ENCODE data around the gene NCF4.

Gene NCF4

GRCh38 chr22:36918586-36919284, 57.9 kb downstream of the NCF4 start:
- no peak overlapping the region for H3K4me3 ChIP-seq (ENCODE audit: low read depth, low read length)

GRCh38 chr22:36921309-36922104, 60.7 kb downstream of the NCF4 start:
- H3K4me3 ChIP-seq (ENCODE audit: low read depth, low read length), result no peak overlapping the region

GRCh38 chr22:36922105-36922608, 61.4 kb downstream of the NCF4 start:
- H3K4me3 ChIP-seq (ENCODE audit: low read depth, low read length), result no peak overlapping the region

- no peak overlapping the region for H3K4me3 ChIP-seq (ENCODE audit: low read depth, low read length)
These were observed 61.9 kb downstream of the NCF4 start for GRCh38 chr22:36922711-36923110.

GRCh38 chr22:36923131-36923788, 62.5 kb downstream of the NCF4 start:
- H3K4me3 ChIP-seq (ENCODE audit: low read depth, low read length), result no peak overlapping the region

GRCh38 chr22:36924151-36924698, 63.4 kb downstream of the NCF4 start:
- H3K4me3 ChIP-seq (ENCODE audit: low read depth, low read length), result no peak overlapping the region

GRCh38 chr22:36925388-36926290, 64.8 kb downstream of the NCF4 start:
- no peak overlapping the region for H3K4me3 ChIP-seq (ENCODE audit: low read depth, low read length)

GRCh38 chr22:36926309-36926708, 65.5 kb downstream of the NCF4 start:
- no peak overlapping the region for H3K4me3 ChIP-seq (ENCODE audit: low read depth, low read length)

- H3K4me3 ChIP-seq (ENCODE audit: low read depth, low read length), result no peak overlapping the region
These were observed 66.1 kb downstream of the NCF4 start for GRCh38 chr22:36926721-36927435.

Data from iPS-11a (cell line).